CD14-positive monocyte (primary cell): ENCODE measurements around the gene MIGA2. TPM values are rescaled to one million over a fixed set of nuclear protein-coding genes. Genes with fewer than 3 reads are reported as not detected.
A peak's percentile ranks its signal among the peaks of the same experiment; 100 is the strongest.
"Not testable (repeated sequence)": the region's sequence is repeated elsewhere in the genome, so short reads cannot be mapped to it uniquely, and the experiment has no call there.

Experiments used
- DNase-seq, 3 donors: peaks; one replicate each; pipeline ENCODE4 v3.0.0-alpha.2; 2011 to 2022
- H2AFZ ChIP-seq: 2 replicates; pipeline ENCODE4 v1.6.0; 2012; ENCODE audit warnings: mild to moderate bottlenecking, low read depth, low read length, inconsistent platforms; ENCODE audit not compliant: insufficient read depth, poor library complexity, severe bottlenecking
- H3K27ac ChIP-seq, 2 donors: 1 replicate in 1 of 2; 2 replicates in 1 of 2; pipeline ENCODE4 v1.5.1; 2012 to 2013; ENCODE audit warnings: low read length in 2 of 2, control low read depth in 1 of 2, inconsistent platforms in 1 of 2, low read depth in 1 of 2, mild to moderate bottlenecking in 1 of 2
- H3K27me3 ChIP-seq, 2 donors: one replicate each; pipeline versions ENCODE4 v1.6.0 to v1.6.1; 2011 to 2013; ENCODE audit warnings: low read length in 2 of 2; ENCODE audit not compliant: control insufficient read depth in 2 of 2, insufficient read depth in 2 of 2
- H3K36me3 ChIP-seq, 2 donors: replicated peaks in 1 of 2; 1 replicate in 1 of 2; 2 replicates in 1 of 2; pipeline versions ENCODE4 v1.5.1 to v1.6.1; 2012 to 2013; ENCODE audit warnings: low read length in 2 of 2, control low read depth in 1 of 2, inconsistent platforms in 1 of 2, mild to moderate bottlenecking in 1 of 2; ENCODE audit not compliant: insufficient read depth in 2 of 2, control insufficient read depth in 1 of 2
- H3K4me1 ChIP-seq, 2 donors: 1 replicate in 1 of 2; 2 replicates in 1 of 2; pipeline versions ENCODE4 v1.5.1 to v1.6.1; 2012 to 2013; ENCODE audit warnings: low read length in 2 of 2, control low read depth in 1 of 2, inconsistent platforms in 1 of 2, mild to moderate bottlenecking in 1 of 2, moderate library complexity in 1 of 2; ENCODE audit not compliant: insufficient read depth in 2 of 2, control insufficient read depth in 1 of 2
- H3K4me2 ChIP-seq: replicated peaks from 2 replicates; pipeline ENCODE3; 2012; ENCODE audit warnings: low read length, moderate library complexity, mild to moderate bottlenecking; ENCODE audit not compliant: poor library complexity, severe bottlenecking; ENCODE audit errors: extremely low read depth
- H3K4me3 ChIP-seq, 3 experiments: fragments of 200-600 bp in 1 of 3; sonication (generic) in 1 of 3; replicated peaks in 1 of 3; 1 replicate in 2 of 3; 2 replicates in 1 of 3; pipeline ENCODE4 v1.5.1; 2011 to 2013; ENCODE audit warnings: low read length in 3 of 3, mild to moderate bottlenecking in 3 of 3, control low read depth in 2 of 3, low read depth in 2 of 3, inconsistent platforms in 1 of 3, moderate library complexity in 1 of 3
- H3K79me2 ChIP-seq: 2 replicates; pipeline ENCODE4 v1.6.0; 2012; ENCODE audit warnings: mild to moderate bottlenecking, control low read depth, inconsistent platforms, low read length, moderate library complexity; ENCODE audit not compliant: insufficient read depth
- H3K9ac ChIP-seq: 2 replicates; pipeline ENCODE4 v1.6.0; 2017; ENCODE audit warnings: low read length, mild to moderate bottlenecking; ENCODE audit not compliant: insufficient read depth, poor library complexity, severe bottlenecking
- H3K9me3 ChIP-seq, 2 donors: replicated peaks in 1 of 2; 1 replicate in 1 of 2; 2 replicates in 1 of 2; pipeline versions ENCODE4 v1.5.1 to v1.6.1; 2012 to 2013; ENCODE audit warnings: low read length in 2 of 2, control low read depth in 1 of 2; ENCODE audit not compliant: control insufficient read depth in 1 of 2, insufficient read depth in 1 of 2
- H4K20me1 ChIP-seq: 2 replicates; pipeline ENCODE4 v1.6.0; 2012; ENCODE audit warnings: mild to moderate bottlenecking, low read length, control low read depth, moderate library complexity; ENCODE audit not compliant: insufficient read depth
- H3K27ac Mint-ChIP-seq, 7 donors: one replicate each; pipeline ENCODE4 v1.8.0; 2020; ENCODE audit warnings: mild to moderate bottlenecking in 7 of 7, mixed read lengths in 7 of 7, moderate library complexity in 6 of 7, inconsistent platforms in 2 of 7
- H3K27me3 Mint-ChIP-seq, 3 donors: one replicate each; pipeline ENCODE4 v1.8.0; 2021 to 2022; ENCODE audit warnings: low read depth in 3 of 3, mild to moderate bottlenecking in 3 of 3, mixed read lengths in 3 of 3, moderate library complexity in 3 of 3, inconsistent platforms in 1 of 3
- H3K36me3 Mint-ChIP-seq, 2 donors: one replicate each; pipeline ENCODE4 v1.8.0; 2020; ENCODE audit warnings: mixed read lengths in 2 of 2, inconsistent platforms in 1 of 2, mild to moderate bottlenecking in 1 of 2
- H3K4me1 Mint-ChIP-seq: one replicate; pipeline ENCODE4 v1.8.0; 2020; ENCODE audit warnings: mild to moderate bottlenecking, mixed read lengths
- H3K4me3 Mint-ChIP-seq, 2 donors: one replicate each; pipeline ENCODE4 v1.8.0; 2020; ENCODE audit warnings: mild to moderate bottlenecking in 2 of 2, mixed read lengths in 2 of 2, moderate library complexity in 1 of 2
- H3K9me3 Mint-ChIP-seq, 7 donors: one replicate each; pipeline ENCODE4 v1.8.0; 2020 to 2022; ENCODE audit warnings: mixed read lengths in 7 of 7, mild to moderate bottlenecking in 6 of 7, moderate library complexity in 6 of 7, inconsistent platforms in 2 of 7
- WGBS: methylation state at CpG from one replicate; pipeline ENCODE4 v1.1.5; 2013; ENCODE audit warnings: missing lambda C conversion rate; ENCODE audit not compliant: insufficient coverage; 5-methylcytosine and 5-hydroxymethylcytosine counted together
- intact Hi-C, 2 donors: fragments of 100-400 bp; cut with micrococcal nuclease; formaldehyde crosslinking; loops; one replicate each; pipeline versions ENCODE4 v1.15.0 to v1.15.1; 2023
- polyA plus RNA-seq, 3 donors: library from polyadenylated mRNA; depleted of rRNA in 1 of 3; unstranded in 2 of 3; stranded (reverse) in 1 of 3; fragments of 300-500 nt in 2 of 3; fragments of >200 nt in 1 of 3; fragmentation: Illumina TruSeq in 2 of 3; gene quantifications; 1 replicate in 2 of 3; 2 replicates in 1 of 3; pipeline ENCODE4 v1.2.3, GENCODE V29; 2012 to 2021
- TF ChIP-seq, protein P1 (sequence below): fragments of 200-600 bp; IDR thresholded peaks from one replicate; pipeline ENCODE4 v1.8.0; 2022; ENCODE audit warnings: antibody characterized with exemption, mild to moderate bottlenecking

Gene MIGA2
- polyA plus RNA-seq, 3 donors = 1.9 to 45.4 (median 5.9) TPM

DNA sequence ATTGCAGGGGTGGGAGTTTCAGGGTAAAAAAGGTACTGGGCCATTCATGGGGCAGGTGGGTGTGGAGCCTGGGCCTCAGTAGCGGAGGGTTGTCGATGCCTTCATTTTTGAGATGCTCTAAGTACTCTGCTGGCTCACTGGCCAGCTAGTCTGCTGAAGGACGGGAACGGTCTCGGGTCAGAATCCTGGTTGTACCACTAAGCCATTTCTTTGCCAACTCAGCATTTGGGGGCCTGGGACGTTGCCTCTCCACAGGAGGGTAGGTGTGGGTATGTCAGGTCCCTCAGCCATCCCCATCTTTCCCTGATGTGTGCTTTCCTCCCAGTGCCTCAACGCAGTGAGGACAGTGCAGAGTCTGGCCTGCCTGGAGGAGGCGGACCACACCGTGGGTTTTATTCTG lies 33.4 kb upstream of the MIGA2 start:
- peaks cover 0 to 2% (median 1%) of the 10 kb centered on the region in 3 donors for H3K27me3 Mint-ChIP-seq
- no peak for DNase-seq
- Histone ChIP-seq H3K4me2 (no peak overlapping the region), H3K9ac (no peak overlapping the region), H3K4me1 (peaks cover 0 to 13% of the 10 kb centered on the region in 2 donors), H3K79me2 (no peaks in the 10 kb centered on the region), H3K9me3 (no peaks in the 10 kb centered on the region), H3K27ac (no peak overlapping the region), H4K20me1 (no peaks in the 10 kb centered on the region), H3K27me3 (no peaks in the 10 kb centered on the region), H3K4me3 (no peak overlapping the region), H2AFZ (no peak overlapping the region), H3K36me3 (peaks cover 80 to 98% of the 10 kb centered on the region in 2 donors)
- H3K27ac Mint-ChIP-seq = peak overlapping the region in 4 of 7 donors; percentile 13 to 61 (median 38)
- H3K9me3 Mint-ChIP-seq = no peaks in the 10 kb centered on the region
- WGBS = over 99% methylated on average over 9 of the region's 9 CpGs
- peaks cover 83 to 92% of the 10 kb centered on the region in 2 donors for H3K36me3 Mint-ChIP-seq
- no peak overlapping the region for H3K4me3 Mint-ChIP-seq
- TF ChIP-seq, protein P1, sequence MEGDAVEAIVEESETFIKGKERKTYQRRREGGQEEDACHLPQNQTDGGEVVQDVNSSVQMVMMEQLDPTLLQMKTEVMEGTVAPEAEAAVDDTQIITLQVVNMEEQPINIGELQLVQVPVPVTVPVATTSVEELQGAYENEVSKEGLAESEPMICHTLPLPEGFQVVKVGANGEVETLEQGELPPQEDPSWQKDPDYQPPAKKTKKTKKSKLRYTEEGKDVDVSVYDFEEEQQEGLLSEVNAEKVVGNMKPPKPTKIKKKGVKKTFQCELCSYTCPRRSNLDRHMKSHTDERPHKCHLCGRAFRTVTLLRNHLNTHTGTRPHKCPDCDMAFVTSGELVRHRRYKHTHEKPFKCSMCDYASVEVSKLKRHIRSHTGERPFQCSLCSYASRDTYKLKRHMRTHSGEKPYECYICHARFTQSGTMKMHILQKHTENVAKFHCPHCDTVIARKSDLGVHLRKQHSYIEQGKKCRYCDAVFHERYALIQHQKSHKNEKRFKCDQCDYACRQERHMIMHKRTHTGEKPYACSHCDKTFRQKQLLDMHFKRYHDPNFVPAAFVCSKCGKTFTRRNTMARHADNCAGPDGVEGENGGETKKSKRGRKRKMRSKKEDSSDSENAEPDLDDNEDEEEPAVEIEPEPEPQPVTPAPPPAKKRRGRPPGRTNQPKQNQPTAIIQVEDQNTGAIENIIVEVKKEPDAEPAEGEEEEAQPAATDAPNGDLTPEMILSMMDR = no peak
- no peaks in the 10 kb centered on the region for H3K4me1 Mint-ChIP-seq
- intact Hi-C loops = no loop called here

DNA sequence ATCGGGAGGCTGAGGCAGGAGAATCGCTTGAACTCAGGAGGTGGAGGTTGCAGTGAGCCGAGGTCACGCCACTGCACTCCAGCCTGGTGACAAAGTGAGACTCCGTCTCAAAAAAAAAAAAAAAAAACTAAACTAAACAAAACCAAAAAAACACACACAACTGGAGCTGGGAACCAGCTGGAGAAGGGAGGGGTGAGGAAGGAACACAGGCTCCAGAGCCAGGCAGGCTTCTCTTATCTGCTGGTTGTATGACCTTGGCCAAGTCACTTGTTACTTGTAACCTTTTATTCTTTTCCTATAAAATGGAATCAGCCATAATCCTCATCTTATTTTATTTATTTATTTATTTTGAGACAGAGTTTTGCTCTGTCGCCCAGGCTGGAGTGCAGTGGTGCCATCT lies 32.3 kb upstream of the MIGA2 start:
- H3K27ac ChIP-seq, H3K4me1 Mint-ChIP-seq, H4K20me1 ChIP-seq, H3K9me3 Mint-ChIP-seq, H3K79me2 ChIP-seq, H3K9me3 ChIP-seq, H3K27me3 ChIP-seq, DNase-seq, H2AFZ ChIP-seq, H3K4me3 Mint-ChIP-seq, H3K27me3 Mint-ChIP-seq, intact Hi-C loops, H3K9ac ChIP-seq, H3K4me2 ChIP-seq, H3K4me3 ChIP-seq: not testable (repeated sequence)
- H3K36me3 ChIP-seq = peaks cover 72 to 95% of the 10 kb centered on the region in 2 donors
- H3K4me1 ChIP-seq = peaks cover 0 to 12% of the 10 kb centered on the region in 2 donors
- peaks cover 73 to 87% of the 10 kb centered on the region in 2 donors for H3K36me3 Mint-ChIP-seq
- H3K27ac Mint-ChIP-seq = peak overlapping the region in 1 of 7 donors; percentile 41
- WGBS = 95% methylated on average over 4 of the region's 6 CpGs
